GM12878 (cell line): Measurements from ENCODE around the gene INVS. TPM values are rescaled to one million over a fixed set of nuclear protein-coding genes. Genes with fewer than 3 reads are reported as not detected.
A peak's percentile ranks its signal among the peaks of the same experiment; 100 is the strongest.

Experiments used
- BCL11A ChIP-seq: IDR thresholded peaks from 2 replicates; pipeline ENCODE4 v1.6.1; 2011; ENCODE audit warnings: low read depth, low read length
- DPF2 ChIP-seq: fragments of 450-650 bp; IDR thresholded peaks from 2 replicates; pipeline ENCODE4 v1.6.1; 2017; ENCODE audit warnings: mild to moderate bottlenecking
- EGR1 ChIP-seq, 2 experiments: IDR thresholded peaks; 1 replicate in 1 of 2; 2 replicates in 1 of 2; pipeline ENCODE4 v1.6.1; 2011 to 2012; ENCODE audit warnings: low read depth in 2 of 2, low read length in 2 of 2, borderline replicate concordance in 1 of 2, mild to moderate bottlenecking in 1 of 2, moderate library complexity in 1 of 2
- HDAC2 ChIP-seq: fragments of 200-600 bp; sonication (generic); IDR thresholded peaks from 2 replicates; pipeline ENCODE4 v1.6.1; 2017
- HDAC6 ChIP-seq: fragments of 200-600 bp; sonication (generic); IDR thresholded peaks from one replicate; pipeline ENCODE4 v1.8.0; 2017; ENCODE audit warnings: antibody characterized with exemption; ENCODE audit not compliant: unreplicated experiment
- IRF4 ChIP-seq: IDR thresholded peaks from 2 replicates; pipeline ENCODE4 v1.6.1; 2011; ENCODE audit warnings: low read depth, low read length
- JUND ChIP-seq: IDR thresholded peaks from 2 replicates; pipeline ENCODE4 v1.6.1; 2012; ENCODE audit warnings: low read depth, mild to moderate bottlenecking, low read length, improper control_type of control experiment, moderate library complexity
- KDM1A ChIP-seq: fragments of 200-600 bp; sonication (generic); IDR thresholded peaks from 2 replicates; pipeline ENCODE4 v1.6.1; 2016; ENCODE audit warnings: borderline replicate concordance
- NFIC ChIP-seq: IDR thresholded peaks from 2 replicates; pipeline ENCODE4 v1.6.1; 2012; ENCODE audit warnings: low read depth, mild to moderate bottlenecking, inconsistent platforms, low read length, moderate library complexity
- NR2C2 ChIP-seq: IDR thresholded peaks from 2 replicates; pipeline ENCODE4 v1.6.1; 2011; ENCODE audit warnings: borderline replicate concordance, low read depth; ENCODE audit not compliant: control insufficient read depth, insufficient read length
- PAX8 ChIP-seq: fragments of 450-650 bp; IDR thresholded peaks from 2 replicates; pipeline ENCODE4 v1.6.1; 2017; ENCODE audit warnings: mild to moderate bottlenecking, moderate library complexity
- PML ChIP-seq: IDR thresholded peaks from 2 replicates; pipeline ENCODE4 v1.6.1; 2012; ENCODE audit warnings: low read length, inconsistent platforms
- RELA ChIP-seq: fragments of 450-650 bp; IDR thresholded peaks from 2 replicates; pipeline ENCODE4 v1.8.0; 2014; ENCODE audit warnings: borderline replicate concordance; ENCODE audit not compliant: partially characterized antibody
- RUNX3 ChIP-seq: IDR thresholded peaks from 2 replicates; pipeline ENCODE4 v1.6.1; 2012; ENCODE audit warnings: low read length, inconsistent platforms
- SIX5 ChIP-seq: IDR thresholded peaks from 2 replicates; pipeline ENCODE4 v1.6.1; 2011; ENCODE audit warnings: mild to moderate bottlenecking, low read depth, low read length, moderate library complexity; ENCODE audit not compliant: severe bottlenecking
- SMAD1 ChIP-seq: fragments of 450-650 bp; IDR thresholded peaks from 2 replicates; pipeline ENCODE4 v1.6.1; 2018; ENCODE audit warnings: mild to moderate bottlenecking, low read depth; ENCODE audit not compliant: partially characterized antibody
- SPI1 ChIP-seq: IDR thresholded peaks from 2 replicates; pipeline ENCODE4 v1.6.1; 2011; ENCODE audit warnings: low read depth, mild to moderate bottlenecking, low read length, moderate library complexity, borderline replicate concordance; ENCODE audit not compliant: insufficient read depth
- TBL1XR1 ChIP-seq: IDR thresholded peaks from 2 replicates; pipeline ENCODE4 v1.6.1; 2012; ENCODE audit warnings: low read depth, low read length, improper control_type of control experiment
- WRNIP1 ChIP-seq: IDR thresholded peaks from 2 replicates; pipeline ENCODE4 v1.6.1; 2011; ENCODE audit warnings: low read depth, low read length, improper control_type of control experiment, borderline replicate concordance
- YBX1 ChIP-seq: fragments of 450-650 bp; IDR thresholded peaks from 2 replicates; pipeline ENCODE4 v1.6.1; 2016; ENCODE audit warnings: antibody characterized with exemption
- ZNF24 ChIP-seq: fragments of 450-650 bp; IDR thresholded peaks from 2 replicates; pipeline ENCODE4 v1.6.1; 2017; ENCODE audit warnings: antibody characterized with exemption, mild to moderate bottlenecking
- ZNF384 ChIP-seq: IDR thresholded peaks from 2 replicates; pipeline ENCODE4 v1.6.1; 2012; ENCODE audit warnings: low read depth, mild to moderate bottlenecking, low read length, improper control_type of control experiment, borderline replicate concordance
- ZZZ3 ChIP-seq: IDR thresholded peaks from 2 replicates; pipeline ENCODE4 v1.6.1; 2011; ENCODE audit warnings: low read depth; ENCODE audit not compliant: control insufficient read depth, insufficient read length
- polyA plus RNA-seq, 11 experiments: library from polyadenylated mRNA; depleted of rRNA in 4 of 11; unstranded in 6 of 11; stranded (reverse) in 5 of 11; fragments of >200 nt; fragmentation: Nextera tagmentation in 4 of 11; fragmentation: Illumina TruSeq in 1 of 11; extraction: Ambion mirVana in 4 of 11; extraction: Trizol in 1 of 11; gene quantifications; 1 replicate in 1 of 11; 2 replicates in 10 of 11; pipeline versions ENCODE4 v1.2.1 to v1.2.3, GENCODE V29; 2011 to 2016; ENCODE audit warnings: inconsistent platforms in 2 of 11, missing spikeins in 2 of 11, low read depth in 1 of 11
- total RNA-seq, 4 experiments: library from RNA; depleted of rRNA in 3 of 4; stranded (reverse); fragments of >200 nt in 3 of 4; fragmentation: Illumina TruSeq in 1 of 4; extraction: Trizol in 1 of 4; gene quantifications; 2 replicates each; pipeline versions ENCODE4 v1.2.1 to v1.2.3, GENCODE V29; 2013 to 2021
- TF ChIP-seq, protein P1 (sequence below): fragments of 450-650 bp; formaldehyde crosslinking; IDR thresholded peaks from 2 replicates; pipeline ENCODE4 v1.4.0; 2020; ENCODE audit warnings: mild to moderate bottlenecking, moderate library complexity
- TF ChIP-seq, protein P2 (sequence below): IDR thresholded peaks from 2 replicates; pipeline ENCODE4 v1.6.1; 2012; ENCODE audit warnings: low read depth, low read length, improper control_type of control experiment
- TF ChIP-seq, protein P3 (sequence below): fragments of 450-650 bp; IDR thresholded peaks from 2 replicates; pipeline ENCODE4 v1.6.1; 2014; ENCODE audit warnings: mild to moderate bottlenecking
- TF ChIP-seq, protein P4 (sequence below): fragments of 150-350 bp; IDR thresholded peaks from 2 replicates; pipeline ENCODE4 v1.6.1; 2014; ENCODE audit warnings: mild to moderate bottlenecking, low read depth, low read length

INVS gene
- total and polyA plus RNA-seq, 10 of the 15 experiments (the other 5 are each of a cell fraction or from before 2014, with no cell fraction given), result 0.93 to 20.8 (median 13.2) TPM

DNA sequence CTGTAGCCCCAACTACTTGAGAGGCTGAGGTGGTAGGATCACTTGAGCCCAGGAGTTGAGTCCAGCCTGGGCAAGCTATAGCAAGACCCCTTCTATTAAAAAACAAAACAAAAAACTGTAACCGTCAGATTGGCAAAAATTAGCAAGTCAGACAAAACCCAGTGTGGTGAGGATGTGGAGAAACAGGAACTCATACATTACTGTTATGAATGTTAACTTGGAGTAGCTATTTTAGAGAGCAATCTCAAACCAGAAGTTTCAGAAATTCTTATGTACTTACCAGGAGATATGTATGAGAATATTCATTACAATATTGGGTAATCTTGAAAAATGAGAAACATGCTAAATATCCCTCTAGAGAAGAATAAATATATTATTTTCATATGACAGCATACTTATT is 120.3 kb downstream of the INVS start (continued):
- TF ChIP-seq SIX5 (no peak), HDAC2 (no peak), ZNF384 (no peak), BCL11A (0 out of 2 replicates have a peak, but pooled peaks have one; percentile 48), JUND (no peak), IRF4 (peak; percentile 73; the same call in 1 of the 2 replicates), DPF2 (no peak), NR2C2 (no peak), WRNIP1 (no peak), KDM1A (no peak), YBX1 (no peak), PML (no peak; the same call in 1 of the 2 replicates), SMAD1 (no peak), TBL1XR1 (no peak), ZZZ3 (no peak), PAX8 (no peak), SPI1 (peak; percentile 83), RELA (no peak), EGR1 (IDR thresholded peaks at IDR 0.05; ENCODE audit: borderline replicate concordance in 1 of 2, low read depth in 2 of 2, low read length in 2 of 2) (no peak), HDAC6 (no peak), ZNF24 (no peak), RUNX3 (peak; percentile 96), NFIC (peak; percentile 96)
- TF ChIP-seq, protein P1, sequence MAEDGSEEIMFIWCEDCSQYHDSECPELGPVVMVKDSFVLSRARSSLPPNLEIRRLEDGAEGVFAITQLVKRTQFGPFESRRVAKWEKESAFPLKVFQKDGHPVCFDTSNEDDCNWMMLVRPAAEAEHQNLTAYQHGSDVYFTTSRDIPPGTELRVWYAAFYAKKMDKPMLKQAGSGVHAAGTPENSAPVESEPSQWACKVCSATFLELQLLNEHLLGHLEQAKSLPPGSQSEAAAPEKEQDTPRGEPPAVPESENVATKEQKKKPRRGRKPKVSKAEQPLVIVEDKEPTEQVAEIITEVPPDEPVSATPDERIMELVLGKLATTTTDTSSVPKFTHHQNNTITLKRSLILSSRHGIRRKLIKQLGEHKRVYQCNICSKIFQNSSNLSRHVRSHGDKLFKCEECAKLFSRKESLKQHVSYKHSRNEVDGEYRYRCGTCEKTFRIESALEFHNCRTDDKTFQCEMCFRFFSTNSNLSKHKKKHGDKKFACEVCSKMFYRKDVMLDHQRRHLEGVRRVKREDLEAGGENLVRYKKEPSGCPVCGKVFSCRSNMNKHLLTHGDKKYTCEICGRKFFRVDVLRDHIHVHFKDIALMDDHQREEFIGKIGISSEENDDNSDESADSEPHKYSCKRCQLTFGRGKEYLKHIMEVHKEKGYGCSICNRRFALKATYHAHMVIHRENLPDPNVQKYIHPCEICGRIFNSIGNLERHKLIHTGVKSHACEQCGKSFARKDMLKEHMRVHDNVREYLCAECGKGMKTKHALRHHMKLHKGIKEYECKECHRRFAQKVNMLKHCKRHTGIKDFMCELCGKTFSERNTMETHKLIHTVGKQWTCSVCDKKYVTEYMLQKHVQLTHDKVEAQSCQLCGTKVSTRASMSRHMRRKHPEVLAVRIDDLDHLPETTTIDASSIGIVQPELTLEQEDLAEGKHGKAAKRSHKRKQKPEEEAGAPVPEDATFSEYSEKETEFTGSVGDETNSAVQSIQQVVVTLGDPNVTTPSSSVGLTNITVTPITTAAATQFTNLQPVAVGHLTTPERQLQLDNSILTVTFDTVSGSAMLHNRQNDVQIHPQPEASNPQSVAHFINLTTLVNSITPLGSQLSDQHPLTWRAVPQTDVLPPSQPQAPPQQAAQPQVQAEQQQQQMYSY, result no peak
- TF ChIP-seq, protein P2, sequence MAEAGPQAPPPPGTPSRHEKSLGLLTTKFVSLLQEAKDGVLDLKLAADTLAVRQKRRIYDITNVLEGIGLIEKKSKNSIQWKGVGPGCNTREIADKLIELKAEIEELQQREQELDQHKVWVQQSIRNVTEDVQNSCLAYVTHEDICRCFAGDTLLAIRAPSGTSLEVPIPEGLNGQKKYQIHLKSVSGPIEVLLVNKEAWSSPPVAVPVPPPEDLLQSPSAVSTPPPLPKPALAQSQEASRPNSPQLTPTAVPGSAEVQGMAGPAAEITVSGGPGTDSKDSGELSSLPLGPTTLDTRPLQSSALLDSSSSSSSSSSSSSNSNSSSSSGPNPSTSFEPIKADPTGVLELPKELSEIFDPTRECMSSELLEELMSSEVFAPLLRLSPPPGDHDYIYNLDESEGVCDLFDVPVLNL, result no peak
- TF ChIP-seq, protein P3, sequence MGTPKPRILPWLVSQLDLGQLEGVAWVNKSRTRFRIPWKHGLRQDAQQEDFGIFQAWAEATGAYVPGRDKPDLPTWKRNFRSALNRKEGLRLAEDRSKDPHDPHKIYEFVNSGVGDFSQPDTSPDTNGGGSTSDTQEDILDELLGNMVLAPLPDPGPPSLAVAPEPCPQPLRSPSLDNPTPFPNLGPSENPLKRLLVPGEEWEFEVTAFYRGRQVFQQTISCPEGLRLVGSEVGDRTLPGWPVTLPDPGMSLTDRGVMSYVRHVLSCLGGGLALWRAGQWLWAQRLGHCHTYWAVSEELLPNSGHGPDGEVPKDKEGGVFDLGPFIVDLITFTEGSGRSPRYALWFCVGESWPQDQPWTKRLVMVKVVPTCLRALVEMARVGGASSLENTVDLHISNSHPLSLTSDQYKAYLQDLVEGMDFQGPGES, result no peak
- TF ChIP-seq, protein P4, sequence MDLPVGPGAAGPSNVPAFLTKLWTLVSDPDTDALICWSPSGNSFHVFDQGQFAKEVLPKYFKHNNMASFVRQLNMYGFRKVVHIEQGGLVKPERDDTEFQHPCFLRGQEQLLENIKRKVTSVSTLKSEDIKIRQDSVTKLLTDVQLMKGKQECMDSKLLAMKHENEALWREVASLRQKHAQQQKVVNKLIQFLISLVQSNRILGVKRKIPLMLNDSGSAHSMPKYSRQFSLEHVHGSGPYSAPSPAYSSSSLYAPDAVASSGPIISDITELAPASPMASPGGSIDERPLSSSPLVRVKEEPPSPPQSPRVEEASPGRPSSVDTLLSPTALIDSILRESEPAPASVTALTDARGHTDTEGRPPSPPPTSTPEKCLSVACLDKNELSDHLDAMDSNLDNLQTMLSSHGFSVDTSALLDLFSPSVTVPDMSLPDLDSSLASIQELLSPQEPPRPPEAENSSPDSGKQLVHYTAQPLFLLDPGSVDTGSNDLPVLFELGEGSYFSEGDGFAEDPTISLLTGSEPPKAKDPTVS, result no peak
